T-cell (primary cell): ENCODE results near the gene WDFY4. TPM values are rescaled to one million over a fixed set of nuclear protein-coding genes. Genes with fewer than 3 reads are reported as not detected.
A peak's percentile ranks its signal among the peaks of the same experiment; 100 is the strongest.

Experiments
- ATAC-seq, 4 experiments: fragments of 200-7000 bp in 3 of 4; fragments of 150-1000 bp in 1 of 4; cut with Tn5 transposase; replicated peaks in 1 of 4; 1 replicate in 3 of 4; 2 replicates in 1 of 4; pipeline ENCODE4 v1.10.0; 2021; ENCODE audit warnings: moderate library complexity in 3 of 4, mild to moderate bottlenecking in 2 of 4, moderate number of reproducible peaks in 1 of 4
- CTCF ChIA-PET, 2 donors: fragments of 300-600 bp; sonication (Branson Sonifier 250); formaldehyde crosslinking; loops; one replicate each; lab custom pipeline; 2022; ENCODE audit warnings: antibody characterized with exemption in 2 of 2; lab: Charles Lee
- POLR2A ChIA-PET, 2 donors: fragments of 300-600 bp; sonication (Branson Sonifier 250); formaldehyde crosslinking; loops; one replicate each; lab custom pipeline; 2022; ENCODE audit warnings: antibody characterized with exemption in 2 of 2; lab: Charles Lee
- DNase-seq, 35 experiments: peaks; one replicate each; pipeline versions ENCODE4 v3.0.0 to v3.0.0-alpha.2; 2013 to 2023
- H3K27ac ChIP-seq: one replicate; pipeline ENCODE4 v1.5.1; 2013; ENCODE audit warnings: low read length
- H3K27me3 ChIP-seq, 2 experiments: replicated peaks in 1 of 2; 1 replicate in 1 of 2; 2 replicates in 1 of 2; pipeline versions ENCODE4 v1.6.1 to v1.7.0; 2013; ENCODE audit warnings: low read length in 1 of 2, mixed read lengths in 1 of 2; ENCODE audit not compliant: control insufficient read depth in 2 of 2, insufficient read depth in 2 of 2; ENCODE audit errors: extremely low read depth in 1 of 2
- H3K36me3 ChIP-seq, 2 donors: 1 replicate in 1 of 2; 2 replicates in 1 of 2; pipeline versions ENCODE4 v1.6.1 to v1.7.0; 2013; ENCODE audit warnings: low read length in 1 of 2; ENCODE audit not compliant: control insufficient read depth in 2 of 2, insufficient read depth in 1 of 2; ENCODE audit errors: extremely low read depth in 1 of 2
- H3K4me1 ChIP-seq, 2 experiments: 1 replicate in 1 of 2; 2 replicates in 1 of 2; pipeline versions ENCODE4 v1.6.1 to v1.7.0; 2013; ENCODE audit warnings: low read length in 2 of 2, mixed read lengths in 1 of 2; ENCODE audit not compliant: insufficient read depth in 2 of 2, control insufficient read depth in 1 of 2; ENCODE audit errors: extremely low read depth in 1 of 2
- H3K4me3 ChIP-seq, 2 donors: 1 replicate in 1 of 2; 2 replicates in 1 of 2; pipeline versions ENCODE4 v1.5.1 to v1.7.0; 2013; ENCODE audit warnings: mild to moderate bottlenecking in 2 of 2, low read length in 1 of 2, moderate library complexity in 1 of 2; ENCODE audit not compliant: control insufficient read depth in 1 of 2; ENCODE audit errors: extremely low read depth in 1 of 2
- H3K9me3 ChIP-seq: 2 replicates; pipeline ENCODE4 v1.7.0; 2013
- H3K27ac Mint-ChIP-seq, 2 donors: one replicate each; pipeline ENCODE4 v1.8.0; 2020 to 2021; ENCODE audit warnings: mild to moderate bottlenecking in 2 of 2, mixed read lengths in 2 of 2
- H3K27me3 Mint-ChIP-seq, 2 donors: one replicate each; pipeline ENCODE4 v1.8.0; 2021 to 2022; ENCODE audit warnings: mixed read lengths in 2 of 2
- H3K36me3 Mint-ChIP-seq: one replicate; pipeline ENCODE4 v1.8.0; 2021; ENCODE audit warnings: mixed read lengths
- H3K4me1 Mint-ChIP-seq, 3 donors: one replicate each; pipeline ENCODE4 v1.8.0; 2020 to 2022; ENCODE audit warnings: mixed read lengths in 3 of 3, mild to moderate bottlenecking in 1 of 3
- H3K4me3 Mint-ChIP-seq, 3 donors: one replicate each; pipeline ENCODE4 v1.8.0; 2020 to 2022; ENCODE audit warnings: mild to moderate bottlenecking in 3 of 3, mixed read lengths in 3 of 3, moderate library complexity in 3 of 3
- H3K9me3 Mint-ChIP-seq, 3 donors: one replicate each; pipeline ENCODE4 v1.8.0; 2020 to 2022; ENCODE audit warnings: mixed read lengths in 3 of 3
- WGBS: methylation state at CpG from one replicate; pipeline ENCODE4 v1.1.5; 2013; ENCODE audit warnings: missing lambda C conversion rate; ENCODE audit not compliant: insufficient coverage; 5-methylcytosine and 5-hydroxymethylcytosine counted together
- total RNA-seq, 35 experiments: library from RNA in 6 of 35; stranded (reverse) in 6 of 35; fragments of 120-200 nt in 1 of 35; gene quantifications; one replicate each; pipeline versions ENCODE4 v1.2.1 to v1.2.4 and lab custom pipeline; 2013 to 2026

Gene WDFY4
- total RNA-seq, 5 donors from 2014 or later (not counting 1 experiment from before 2014, with no cell fraction given), result 2.6 to 15.5 (median 4.2) TPM

GRCh38 chr10:48692748-48693147 lies 8.1 kb downstream of the WDFY4 start:
- H3K9me3 ChIP-seq, result no peaks in the 10 kb centered on the region
- peaks cover 0 to 15% of the 10 kb centered on the region in 2 donors for H3K27me3 Mint-ChIP-seq
- no peak overlapping the region for H3K27ac Mint-ChIP-seq
- H3K27me3 ChIP-seq, result peaks cover 0 to 32% of the 10 kb centered on the region in 2 experiments
- H3K4me3 ChIP-seq, result no peak overlapping the region
- no peaks in the 10 kb centered on the region for H3K36me3 Mint-ChIP-seq
- WGBS, result 82% methylated on average over 4 of the region's 4 CpGs
- ChIA-PET CTCF (no interaction called here), POLR2A (no interaction called here)
- no peaks in the 10 kb centered on the region for H3K4me1 Mint-ChIP-seq
- H3K36me3 ChIP-seq, result no peaks in the 10 kb centered on the region
- H3K4me3 Mint-ChIP-seq, result no peak overlapping the region
- ATAC-seq, result no peak
- no peaks in the 10 kb centered on the region for H3K4me1 ChIP-seq
- no peaks in the 10 kb centered on the region for H3K9me3 Mint-ChIP-seq
- no peak for DNase-seq
- no peak overlapping the region for H3K27ac ChIP-seq

GRCh38 chr10:48693206-48693605 lies 8.5 kb downstream of the WDFY4 start:
- Histone ChIP-seq H3K27me3 (peaks cover 0 to 32% of the 10 kb centered on the region in 2 experiments), H3K4me3 (no peak overlapping the region), H3K36me3 (no peaks in the 10 kb centered on the region), H3K27ac (no peak overlapping the region), H3K9me3 (no peaks in the 10 kb centered on the region), H3K4me1 (no peaks in the 10 kb centered on the region)
- Mint-ChIP-seq H3K4me1 (no peaks in the 10 kb centered on the region), H3K36me3 (no peaks in the 10 kb centered on the region), H3K9me3 (no peaks in the 10 kb centered on the region), H3K27ac (no peak overlapping the region), H3K4me3 (no peak overlapping the region), H3K27me3 (peaks cover 0 to 15% of the 10 kb centered on the region in 2 donors)
- CTCF ChIA-PET, result no interaction called here
- 80% methylated on average over 2 of the region's 4 CpGs for WGBS
- ATAC-seq, result no peak
- POLR2A ChIA-PET, result no interaction called here
- no peak for DNase-seq

- H3K9me3 ChIP-seq, result no peaks in the 10 kb centered on the region
- H3K4me1 ChIP-seq, result no peaks in the 10 kb centered on the region
- H3K36me3 Mint-ChIP-seq, result no peaks in the 10 kb centered on the region
- H3K27ac Mint-ChIP-seq, result no peak overlapping the region
- no peak overlapping the region for H3K4me3 Mint-ChIP-seq
- ChIA-PET POLR2A (no interaction called here), CTCF (interaction anchor here in 1 of 2 donors (0.6 kb wide), 1 partner anchor 29 kb away, joined by 3 read pairs; no protein-coding TSS in a partner anchor)
- no peak overlapping the region for H3K27ac ChIP-seq
- H3K27me3 Mint-ChIP-seq, result peaks cover 0 to 11% of the 10 kb centered on the region in 2 donors
- no peaks in the 10 kb centered on the region for H3K9me3 Mint-ChIP-seq
- H3K27me3 ChIP-seq, result peaks cover 0 to 32% of the 10 kb centered on the region in 2 experiments
- 75% methylated on average over 7 of the region's 7 CpGs for WGBS
- H3K36me3 ChIP-seq, result no peaks in the 10 kb centered on the region
- ATAC-seq (peak in 1 of 4 experiments; percentile 13), DNase-seq (no peak)
- no peaks in the 10 kb centered on the region for H3K4me1 Mint-ChIP-seq
- H3K4me3 ChIP-seq, result no peak overlapping the region
These were observed 9.8 kb downstream of the WDFY4 start for GRCh38 chr10:48694371-48695030.

- ChIA-PET CTCF (no interaction called here), POLR2A (no interaction called here)
- Mint-ChIP-seq H3K27ac (no peak overlapping the region), H3K4me3 (no peak overlapping the region), H3K27me3 (peaks cover 0 to 11% of the 10 kb centered on the region in 2 donors), H3K36me3 (no peaks in the 10 kb centered on the region), H3K4me1 (no peaks in the 10 kb centered on the region), H3K9me3 (no peaks in the 10 kb centered on the region)
- H3K27me3 ChIP-seq, result peaks cover 0 to 29% of the 10 kb centered on the region in 2 experiments
- H3K4me1 ChIP-seq, result no peaks in the 10 kb centered on the region
- no peaks in the 10 kb centered on the region for H3K36me3 ChIP-seq
- no peak overlapping the region for H3K27ac ChIP-seq
- DNase-seq (no peak), ATAC-seq (no peak)
- no peaks in the 10 kb centered on the region for H3K9me3 ChIP-seq
- no peak overlapping the region for H3K4me3 ChIP-seq
- WGBS, result 85% methylated on average over 13 of the region's 13 CpGs
These were observed 11.2 kb downstream of the WDFY4 start for GRCh38 chr10:48695636-48696534.

- Mint-ChIP-seq H3K27me3 (peaks cover 0 to 11% of the 10 kb centered on the region in 2 donors), H3K9me3 (no peaks in the 10 kb centered on the region), H3K4me3 (no peak overlapping the region), H3K36me3 (no peaks in the 10 kb centered on the region), H3K27ac (no peak overlapping the region), H3K4me1 (peaks cover 0 to 4% (median 0%) of the 10 kb centered on the region in 3 donors)
- Histone ChIP-seq H3K27me3 (peaks cover 0 to 26% of the 10 kb centered on the region in 2 experiments), H3K4me1 (no peaks in the 10 kb centered on the region), H3K36me3 (no peaks in the 10 kb centered on the region), H3K4me3 (no peak overlapping the region), H3K27ac (no peak overlapping the region), H3K9me3 (no peaks in the 10 kb centered on the region)
- POLR2A ChIA-PET, result no interaction called here
- CTCF ChIA-PET, result no interaction called here
- ATAC-seq (no peak), DNase-seq (no peak)
- 69% methylated on average over 3 of the region's 4 CpGs for WGBS
These were observed 11.8 kb downstream of the WDFY4 start for GRCh38 chr10:48696535-48696873.

- peaks cover 1 to 8% of the 10 kb centered on the region in 2 donors for H3K27me3 Mint-ChIP-seq
- Histone ChIP-seq H3K4me3 (no peak overlapping the region), H3K36me3 (no peaks in the 10 kb centered on the region), H3K27me3 (peaks cover 0 to 22% of the 10 kb centered on the region in 2 experiments), H3K4me1 (no peaks in the 10 kb centered on the region), H3K9me3 (no peaks in the 10 kb centered on the region), H3K27ac (no peak overlapping the region)
- ATAC-seq (no peak), DNase-seq (no peak)
- ChIA-PET POLR2A (no interaction called here), CTCF (no interaction called here)
- no peaks in the 10 kb centered on the region for H3K36me3 Mint-ChIP-seq
- peaks cover 0 to 5% (median 0%) of the 10 kb centered on the region in 3 donors for H3K4me1 Mint-ChIP-seq
- H3K9me3 Mint-ChIP-seq, result no peaks in the 10 kb centered on the region
- H3K4me3 Mint-ChIP-seq, result no peak overlapping the region
- H3K27ac Mint-ChIP-seq, result no peak overlapping the region
- 65% methylated on average over 4 of the region's 5 CpGs for WGBS
These were observed 12.4 kb downstream of the WDFY4 start for GRCh38 chr10:48697091-48697490.
